NCI-H1105 treated with DMSO at 0.1 percent for 48 hours (cell line): ENCODE measurements around the gene NHLRC2.

ENCODE experiments used
- DNase-seq: peaks from one replicate; lab custom pipeline; 2025; lab: John Stamatoyannopoulos, UW

The NHLRC2 gene

GRCh38 chr10:113859261-113859660 lies 4.8 kb downstream of the NHLRC2 start:
- no peak for DNase-seq

DNA sequence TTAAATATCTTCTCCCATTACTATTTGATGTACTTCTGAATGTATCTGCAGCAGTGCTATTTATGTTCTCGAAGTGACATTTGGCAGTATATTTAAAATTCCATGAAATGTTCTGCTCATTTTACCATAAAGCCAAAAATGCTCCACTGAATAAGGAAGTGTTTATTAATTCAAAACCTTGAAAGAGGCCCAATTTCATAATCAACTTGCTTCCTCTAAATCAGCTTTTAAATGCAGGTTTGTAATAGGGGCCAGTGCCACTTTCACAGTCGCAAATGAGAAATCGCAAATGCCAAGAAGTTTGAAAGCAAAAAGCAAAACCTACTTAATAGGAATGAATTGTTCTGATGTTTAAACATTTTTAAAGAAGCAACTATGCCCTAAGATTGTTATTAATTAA lies 11.4 kb downstream of the NHLRC2 start:
- no peak for DNase-seq

DNA sequence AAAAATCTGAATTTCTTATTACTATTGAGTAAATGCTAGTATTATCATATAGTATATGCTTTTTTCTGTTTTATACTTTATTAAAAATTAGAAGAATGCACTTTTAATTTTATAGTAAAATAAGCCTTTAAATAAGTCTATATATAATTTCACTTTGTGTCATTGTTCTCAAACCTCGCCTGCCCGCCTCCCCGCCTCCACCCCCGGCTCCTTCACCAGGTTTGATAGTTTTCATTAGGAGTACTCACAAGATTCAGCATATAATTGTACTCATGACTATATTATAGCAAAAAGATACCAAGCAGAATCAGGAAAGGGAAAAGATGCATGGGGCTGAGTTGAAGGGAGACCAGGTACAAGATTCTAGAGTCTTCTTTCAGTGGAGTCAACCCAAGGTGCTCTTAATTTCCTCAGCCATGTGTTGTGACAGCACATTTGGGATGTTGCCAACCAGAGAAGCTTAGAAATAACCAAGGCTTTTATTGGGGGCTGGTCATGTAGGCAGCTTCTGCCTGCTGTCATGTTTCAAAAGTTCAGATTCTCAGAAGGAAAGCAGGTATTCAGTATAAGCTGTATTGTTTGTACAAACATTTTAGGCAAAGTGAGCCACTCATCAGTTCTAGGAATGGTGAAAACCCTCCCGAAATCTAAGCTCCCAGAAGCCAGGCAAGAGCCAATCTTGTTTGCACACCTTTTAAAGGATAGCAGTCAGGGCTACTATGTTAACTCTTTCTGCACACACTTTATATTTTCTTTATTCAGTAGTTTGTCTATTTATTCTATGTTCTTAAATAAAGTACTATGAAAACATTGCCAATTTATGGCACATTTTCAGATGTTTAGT lies 12.3 kb downstream of the NHLRC2 start:
- no peak for DNase-seq

- DNase-seq, result no peak
These were observed 13.4 kb downstream of the NHLRC2 start for GRCh38 chr10:113867904-113868303.

GRCh38 chr10:113869789-113870188 lies 15.3 kb downstream of the NHLRC2 start:
- no peak for DNase-seq

DNA sequence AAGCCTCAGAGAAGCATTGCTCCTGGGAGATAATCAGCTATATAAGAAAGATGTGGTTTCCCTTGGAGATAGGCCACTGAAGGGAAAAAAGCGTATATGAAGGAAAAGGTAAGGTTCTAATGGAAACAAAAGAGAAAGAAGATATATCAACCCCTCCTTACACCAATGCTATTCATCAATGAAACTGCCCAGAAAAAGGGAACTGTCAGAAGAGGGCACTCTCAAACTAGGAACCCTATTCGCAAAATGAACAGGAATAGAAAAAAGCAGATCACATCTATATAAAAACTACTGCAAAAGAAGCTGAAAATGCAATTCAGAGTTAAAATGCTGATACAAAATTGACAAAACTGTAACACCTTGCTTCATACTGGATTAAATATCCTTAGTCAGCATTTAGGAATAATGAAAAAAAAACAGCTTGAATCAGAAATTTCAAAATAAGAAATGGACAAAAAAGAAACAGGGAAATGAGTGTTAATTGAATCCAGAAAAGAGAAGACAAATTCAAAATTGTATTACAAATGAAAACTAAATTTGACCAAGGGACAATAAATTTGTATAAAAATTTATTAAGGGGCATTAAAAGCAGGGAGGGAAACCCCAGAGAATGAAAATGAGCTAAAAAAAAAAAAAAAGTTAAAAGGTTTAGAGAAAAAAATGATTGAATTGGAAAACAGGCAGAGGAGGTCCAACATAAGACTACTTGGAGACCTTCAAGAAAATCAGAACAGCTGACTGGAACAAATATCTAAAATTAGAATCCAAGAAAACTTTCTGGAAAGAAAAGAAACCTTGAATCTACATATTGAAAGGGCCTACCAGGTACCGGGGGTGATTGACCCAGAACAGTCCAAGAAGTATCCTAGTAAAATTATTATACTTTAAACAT lies 17.9 kb downstream of the NHLRC2 start:
- DNase-seq, result no peak

GRCh38 chr10:113875212-113875611 lies 20.8 kb downstream of the NHLRC2 start:
- DNase-seq, result no peak

GRCh38 chr10:113876461-113876860 lies 22.0 kb downstream of the NHLRC2 start:
- no peak for DNase-seq

GRCh38 chr10:113879691-113880090 lies 25.2 kb downstream of the NHLRC2 start:
- no peak for DNase-seq

- no peak for DNase-seq
These were observed 25.8 kb downstream of the NHLRC2 start for GRCh38 chr10:113880236-113880635.

GRCh38 chr10:113882240-113882639 lies 27.8 kb downstream of the NHLRC2 start:
- DNase-seq, result no peak

DNA sequence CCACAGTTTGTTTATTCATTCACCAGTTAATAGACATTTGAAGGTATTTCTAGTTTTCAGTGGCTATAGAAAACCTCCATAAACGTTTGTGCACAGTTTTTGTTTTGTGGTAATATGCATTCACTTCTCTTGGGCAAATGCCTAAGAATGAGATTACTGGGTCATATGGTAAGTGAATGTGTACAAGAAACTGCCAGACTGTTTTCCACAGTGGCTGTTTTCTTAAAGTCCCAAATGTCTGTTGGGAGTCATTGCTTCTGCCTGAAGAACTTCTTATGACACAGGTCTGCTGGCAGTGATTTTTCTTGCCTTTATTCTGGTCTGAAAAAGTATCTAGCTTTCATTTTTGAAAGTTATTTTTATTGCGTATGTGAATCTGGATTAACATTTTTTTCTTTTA lies 35.5 kb downstream of the NHLRC2 start:
- DNase-seq, result no peak

DNA sequence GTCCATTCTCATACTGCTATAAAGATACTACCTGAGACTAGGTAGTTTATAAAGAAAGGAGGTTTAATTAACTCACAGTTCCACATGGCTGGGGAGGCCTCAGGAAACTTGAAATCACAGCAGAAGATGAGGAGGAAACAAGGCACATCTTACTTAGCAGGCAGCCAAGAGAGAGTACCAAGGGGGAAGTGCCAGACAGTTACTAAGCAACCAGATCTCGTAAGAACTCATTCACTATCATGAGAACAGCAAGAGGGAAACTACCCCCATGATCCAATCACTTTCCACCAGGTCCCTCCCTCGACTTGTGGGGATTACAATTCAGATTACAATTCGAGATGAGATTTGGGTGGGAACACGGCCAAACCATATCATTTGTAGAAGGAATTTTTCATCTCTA lies 36.3 kb downstream of the NHLRC2 start:
- no peak for DNase-seq

GRCh38 chr10:113891476-113891875 lies 37.0 kb downstream of the NHLRC2 start:
- DNase-seq, result no peak

GRCh38 chr10:113893570-113893969 lies 39.1 kb downstream of the NHLRC2 start:
- no peak for DNase-seq

GRCh38 chr10:113894581-113894980 lies 40.1 kb downstream of the NHLRC2 start:
- DNase-seq, result no peak

- no peak for DNase-seq
These were observed 40.6 kb downstream of the NHLRC2 start for GRCh38 chr10:113895018-113895417.

DNA sequence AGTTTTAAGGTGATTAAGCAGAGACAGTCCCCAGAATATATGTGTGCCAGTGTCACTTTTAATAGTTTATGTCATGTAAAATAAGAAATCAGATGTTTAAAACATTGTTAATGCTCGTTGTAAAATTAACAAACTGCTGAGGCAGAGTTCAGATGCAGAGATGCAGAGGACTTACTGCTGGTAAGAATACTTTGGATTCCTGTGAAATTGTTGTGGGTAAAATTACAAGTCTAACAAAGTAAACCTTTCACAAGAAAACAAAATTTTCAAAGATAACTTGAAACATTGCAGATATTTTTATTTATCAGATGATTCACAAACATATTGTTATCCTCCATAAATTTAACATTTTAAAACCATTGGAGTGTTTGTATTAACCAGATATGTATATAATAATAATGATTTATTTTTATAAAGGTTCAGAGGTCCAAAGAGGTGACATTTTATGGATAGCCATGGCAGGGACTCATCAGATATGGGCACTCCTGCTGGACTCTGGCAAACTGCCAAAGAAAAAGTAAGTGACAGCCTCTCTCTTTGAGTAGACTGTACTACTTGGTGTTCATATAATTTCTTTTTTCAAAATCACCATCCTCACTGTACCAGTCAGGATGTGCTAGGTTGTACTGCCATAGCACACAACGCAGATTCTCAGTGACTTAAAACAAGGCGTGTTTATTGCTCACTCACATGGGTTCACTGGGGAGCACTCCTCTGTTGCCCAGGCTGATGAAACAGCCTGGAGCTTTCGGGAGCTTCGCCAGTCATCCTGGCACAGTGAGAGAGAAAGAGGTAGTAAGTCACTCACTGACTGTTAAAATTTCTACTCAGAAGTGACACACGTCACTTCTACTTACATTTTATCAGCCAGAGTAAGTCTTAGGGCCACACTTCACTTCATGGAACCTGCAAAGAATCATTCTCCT lies 43.5 kb downstream of the NHLRC2 start:
- DNase-seq, result no peak

DNA sequence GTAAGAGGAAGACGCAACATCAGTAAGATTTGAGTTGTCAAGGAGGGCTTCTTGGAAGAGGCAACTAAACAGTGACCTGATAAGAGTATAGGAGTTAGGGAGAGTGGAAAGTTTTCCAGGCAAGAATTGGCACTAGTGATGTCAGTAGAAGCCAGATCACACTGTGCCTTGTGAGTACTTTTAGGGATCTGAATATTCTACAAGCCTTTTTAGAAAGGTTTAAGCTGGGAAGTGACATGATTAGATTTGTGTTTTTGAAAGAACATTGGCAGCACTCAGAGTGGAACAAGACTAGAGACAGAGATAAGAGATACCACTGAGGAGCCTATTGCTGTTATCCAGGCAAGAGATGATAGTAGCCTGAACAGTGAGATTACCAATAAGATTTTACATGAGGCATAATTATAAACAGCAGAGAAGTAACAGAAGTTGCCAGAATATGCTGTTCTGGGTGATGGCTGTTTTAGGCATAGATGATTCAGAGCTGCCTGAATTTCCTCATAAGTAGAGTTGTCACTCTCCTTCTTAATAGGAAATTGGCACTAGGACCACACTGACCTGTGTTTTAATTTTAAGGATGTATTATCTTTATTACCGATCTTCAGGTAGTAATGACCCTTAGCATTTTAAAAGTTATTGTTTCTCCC lies 45.6 kb downstream of the NHLRC2 start:
- no peak for DNase-seq

DNA sequence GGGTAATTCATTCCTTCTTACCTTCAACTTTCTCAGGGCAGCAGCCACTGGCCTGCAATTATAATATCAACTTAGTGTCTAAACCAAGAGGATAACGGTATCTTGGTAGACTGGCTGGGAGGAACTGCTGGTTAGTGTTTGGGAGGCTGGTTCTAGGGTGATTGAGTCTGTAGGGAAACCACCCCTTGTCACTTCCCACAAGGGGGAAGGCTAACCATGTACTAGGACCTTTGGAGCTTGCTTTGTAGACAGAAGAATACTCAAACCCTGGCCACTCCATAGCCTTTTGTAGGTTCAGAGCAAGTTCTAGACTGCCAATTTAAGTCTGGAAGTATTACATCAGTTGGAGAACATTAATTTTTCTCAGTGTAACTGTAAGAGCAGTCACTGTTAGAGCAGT lies 51.3 kb downstream of the NHLRC2 start:
- DNase-seq, result no peak

- no peak for DNase-seq
These were observed 52.7 kb downstream of the NHLRC2 start for GRCh38 chr10:113907166-113907565.

- DNase-seq, result no peak
These were observed 53.8 kb downstream of the NHLRC2 start for GRCh38 chr10:113908236-113908635.
